UCSD-AML1 (cell line): Measurements from ENCODE around the gene FASTKD1.
"Not testable (repeated sequence)": the region's sequence is repeated elsewhere in the genome, so short reads cannot be mapped to it uniquely, and the experiment has no call there.

ENCODE experiments used
- DNase-seq: peaks from one replicate; lab custom pipeline; 2025; ENCODE audit not compliant: unreplicated experiment; lab: John Stamatoyannopoulos, UW

Gene FASTKD1

GRCh38 chr2:169571571-169571970, 2.1 kb downstream of the FASTKD1 start:
- no peak for DNase-seq

- not testable (repeated sequence) for DNase-seq
Measured at GRCh38 chr2:169570752-169571151, 2.9 kb downstream of the FASTKD1 start.

- DNase-seq, result no peak
Measured at GRCh38 chr2:169569948-169570347, 3.7 kb downstream of the FASTKD1 start.

GRCh38 chr2:169565686-169566085, 8.0 kb downstream of the FASTKD1 start:
- no peak for DNase-seq

- DNase-seq, result no peak
Measured at GRCh38 chr2:169562519-169562918, 11.1 kb downstream of the FASTKD1 start.

GRCh38 chr2:169562084-169562483, 11.6 kb downstream of the FASTKD1 start:
- not testable (repeated sequence) for DNase-seq

GRCh38 chr2:169561364-169561763, 12.3 kb downstream of the FASTKD1 start:
- no peak for DNase-seq

GRCh38 chr2:169546756-169547155, 26.9 kb downstream of the FASTKD1 start:
- no peak for DNase-seq

- DNase-seq, result no peak
Measured at GRCh38 chr2:169542433-169542832, 31.2 kb downstream of the FASTKD1 start.

GRCh38 chr2:169540146-169540545, 33.5 kb downstream of the FASTKD1 start:
- no peak for DNase-seq

- DNase-seq, result not testable (repeated sequence)
Measured at GRCh38 chr2:169539460-169539859, 34.2 kb downstream of the FASTKD1 start.

- peak; percentile 61 for DNase-seq
Measured at GRCh38 chr2:169528271-169528701, 45.4 kb downstream of the FASTKD1 start.

- DNase-seq, result no peak
Measured at GRCh38 chr2:169526451-169526850, 47.2 kb downstream of the FASTKD1 start.

- no peak for DNase-seq
Measured at GRCh38 chr2:169525434-169525833, 48.2 kb downstream of the FASTKD1 start.

GRCh38 chr2:169523681-169524080, 50.0 kb downstream of the FASTKD1 start:
- no peak for DNase-seq

GRCh38 chr2:169520896-169521295, 52.8 kb downstream of the FASTKD1 start:
- no peak for DNase-seq

- not testable (repeated sequence) for DNase-seq
Measured at GRCh38 chr2:169516488-169516995, 57.1 kb downstream of the FASTKD1 start.

- DNase-seq, result not testable (repeated sequence)
Measured at GRCh38 chr2:169514758-169515157, 58.9 kb downstream of the FASTKD1 start.

- no peak for DNase-seq
Measured at GRCh38 chr2:169513926-169514325, 59.7 kb downstream of the FASTKD1 start.

GRCh38 chr2:169513094-169513493, 60.6 kb downstream of the FASTKD1 start:
- no peak for DNase-seq

- no peak for DNase-seq
Measured at GRCh38 chr2:169512525-169512924, 61.1 kb downstream of the FASTKD1 start.

- no peak for DNase-seq
Measured at GRCh38 chr2:169511818-169512217, 61.8 kb downstream of the FASTKD1 start.

- DNase-seq, result no peak
Measured at GRCh38 chr2:169510496-169510895, 63.2 kb downstream of the FASTKD1 start.
